Omental fat pad (tissue), 4 donors: Measurements from ENCODE around the gene DNM1. TPM values are rescaled to one million over a fixed set of nuclear protein-coding genes. Genes with fewer than 3 reads are reported as not detected.

ENCODE experiments used
- ATAC-seq: fragments of 150-250 bp; one replicate; pipeline ENCODE4 v1.9.1; 2016; ENCODE audit warnings: mild to moderate bottlenecking, moderate library complexity; ENCODE audit not compliant: low FRiP score
- DNase-seq: peaks from one replicate; pipeline ENCODE4 v3.0.0-alpha.2; 2019; ENCODE audit warnings: low spot score
- total RNA-seq, 4 donors: library from RNA; depleted of rRNA; stranded (reverse); fragments of >200 nt; gene quantifications; one replicate each; pipeline ENCODE4 v1.1.0, GENCODE V29; 2016
- TF ChIP-seq, protein P1 (sequence below), 3 donors: fragments of 450-650 bp; IDR thresholded peaks; one replicate each; pipeline ENCODE4 v1.5.1; 2016 to 2017; ENCODE audit warnings: antibody characterized with exemption in 3 of 3, mild to moderate bottlenecking in 3 of 3, moderate library complexity in 2 of 3

The DNM1 gene
- total RNA-seq, 4 donors from 2014 or later: 4.0 to 60.5 (median 20.0) TPM

GRCh38 chr9:128161215-128161902, 41.8 kb upstream of the DNM1 start:
- no peak for ATAC-seq
- TF ChIP-seq, protein P1, sequence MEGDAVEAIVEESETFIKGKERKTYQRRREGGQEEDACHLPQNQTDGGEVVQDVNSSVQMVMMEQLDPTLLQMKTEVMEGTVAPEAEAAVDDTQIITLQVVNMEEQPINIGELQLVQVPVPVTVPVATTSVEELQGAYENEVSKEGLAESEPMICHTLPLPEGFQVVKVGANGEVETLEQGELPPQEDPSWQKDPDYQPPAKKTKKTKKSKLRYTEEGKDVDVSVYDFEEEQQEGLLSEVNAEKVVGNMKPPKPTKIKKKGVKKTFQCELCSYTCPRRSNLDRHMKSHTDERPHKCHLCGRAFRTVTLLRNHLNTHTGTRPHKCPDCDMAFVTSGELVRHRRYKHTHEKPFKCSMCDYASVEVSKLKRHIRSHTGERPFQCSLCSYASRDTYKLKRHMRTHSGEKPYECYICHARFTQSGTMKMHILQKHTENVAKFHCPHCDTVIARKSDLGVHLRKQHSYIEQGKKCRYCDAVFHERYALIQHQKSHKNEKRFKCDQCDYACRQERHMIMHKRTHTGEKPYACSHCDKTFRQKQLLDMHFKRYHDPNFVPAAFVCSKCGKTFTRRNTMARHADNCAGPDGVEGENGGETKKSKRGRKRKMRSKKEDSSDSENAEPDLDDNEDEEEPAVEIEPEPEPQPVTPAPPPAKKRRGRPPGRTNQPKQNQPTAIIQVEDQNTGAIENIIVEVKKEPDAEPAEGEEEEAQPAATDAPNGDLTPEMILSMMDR (IDR thresholded peaks at IDR 0.05): no peak
- DNase-seq: no peak

GRCh38 chr9:128162215-128163026, 40.8 kb upstream of the DNM1 start:
- no peak for DNase-seq
- TF ChIP-seq, protein P1 (IDR thresholded peaks at IDR 0.05): no peak
- no peak for ATAC-seq

DNA sequence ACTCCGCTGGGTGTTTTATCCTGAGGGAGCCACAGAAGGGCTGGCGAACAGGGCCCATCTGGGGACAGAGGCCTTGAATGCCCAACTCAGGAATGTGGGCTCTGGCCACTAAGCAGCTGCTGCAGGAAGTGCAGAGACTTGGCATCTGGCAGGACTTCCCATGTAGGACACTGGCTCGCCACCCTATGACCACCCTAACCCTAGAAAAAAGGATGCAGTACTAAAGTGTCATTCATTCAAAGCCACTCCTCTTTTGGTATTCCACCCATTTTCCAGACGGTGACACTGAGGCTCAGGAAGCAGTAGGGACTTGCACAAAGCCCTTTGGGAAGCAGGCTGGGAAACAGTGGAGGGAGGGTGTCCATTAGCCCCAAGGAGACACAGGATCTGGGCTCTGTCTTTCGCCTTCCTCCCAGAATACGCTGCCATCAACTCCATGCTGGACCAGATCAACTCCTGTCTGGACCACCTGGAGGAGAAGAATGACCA, 40.1 kb upstream of the DNM1 start:
- ATAC-seq: no peak

GRCh38 chr9:128163523-128164306, 39.5 kb upstream of the DNM1 start:
- ATAC-seq (no peak), DNase-seq (no peak)
- TF ChIP-seq, protein P1 (IDR thresholded peaks at IDR 0.05): no peak

More for the DNA sequence above, 40.1 kb upstream of the DNM1 start:
- TF ChIP-seq, protein P1 (IDR thresholded peaks at IDR 0.05): no peak
- no peak for DNase-seq

GRCh38 chr9:128164307-128164885, 38.8 kb upstream of the DNM1 start:
- no peak for ATAC-seq
- TF ChIP-seq, protein P1 (IDR thresholded peaks at IDR 0.05): no peak

DNA sequence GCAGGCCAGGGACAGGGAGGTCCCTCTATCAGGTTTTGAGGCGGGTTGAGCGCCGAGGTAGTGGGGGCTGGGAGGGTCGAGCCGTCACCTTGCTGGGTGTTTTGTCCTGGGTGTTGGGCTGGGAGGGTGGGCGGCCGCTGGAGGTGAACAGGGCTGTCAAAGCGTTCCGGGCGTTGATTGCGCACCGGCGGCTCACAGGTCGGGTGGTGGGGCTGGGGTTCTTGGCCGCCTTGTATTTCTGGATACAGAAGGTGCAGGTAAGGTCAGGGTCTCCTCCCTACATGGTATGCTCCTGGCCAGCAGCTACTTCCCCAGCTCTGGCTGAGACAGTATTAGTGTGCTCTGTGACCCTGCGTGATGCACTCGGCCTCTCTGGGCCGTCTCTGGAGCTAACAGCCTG, 37.0 kb upstream of the DNM1 start:
- ATAC-seq (no peak), DNase-seq (no peak)
- TF ChIP-seq, protein P1 (IDR thresholded peaks at IDR 0.05): no peak

More at GRCh38 chr9:128164307-128164885, 38.8 kb upstream of the DNM1 start:
- no peak for DNase-seq
